PC-3 (cell line): ENCODE results near the gene ABL2. TPM values are rescaled to one million over a fixed set of nuclear protein-coding genes. Genes with fewer than 3 reads are reported as not detected.

ENCODE experiments used
- total RNA-seq: library from RNA; depleted of rRNA; stranded (reverse); fragments of >200 nt; gene quantifications from 2 replicates; pipeline ENCODE4 v1.2.3, GENCODE V29; 2014; rRNA removed

The ABL2 gene
- total RNA-seq, 1 experiment from 2014 or later: 15.9 TPM

Other genes with a start within 250 kb of the ABL2 start
- gene FAM20B, start 203.8 kb downstream of the ABL2 start, total RNA-seq: 20.1 and 21.1 TPM in 2 replicates
- 70.8 and 95.5 TPM in 2 replicates for gene TOR3A, start 147.6 kb downstream of the ABL2 start, total RNA-seq
- gene SOAT1, start 64.1 kb upstream of the ABL2 start, total RNA-seq: 8.6 and 10.5 TPM in 2 replicates
- not detected in 2 replicates for gene AXDND1, start 136.3 kb upstream of the ABL2 start, total RNA-seq